IPS-18c (cell line): ENCODE data around the gene SSR2.

Experiments
- H3K4me3 ChIP-seq: 2 replicates; pipeline ENCODE4 v1.7.0; 2013; ENCODE audit warnings: low read depth, mild to moderate bottlenecking, low read length, moderate library complexity; ENCODE audit not compliant: insufficient read depth
- H3K9me3 ChIP-seq: one replicate; pipeline ENCODE4 v1.6.1; 2013; ENCODE audit warnings: mild to moderate bottlenecking, low read length, moderate library complexity; ENCODE audit not compliant: control insufficient read depth, insufficient read depth

The SSR2 gene

GRCh38 chr1:155968670-155969069, 52.1 kb downstream of the SSR2 start:
- no peaks in the 10 kb centered on the region for H3K9me3 ChIP-seq
- no peak overlapping the region for H3K4me3 ChIP-seq

GRCh38 chr1:155968051-155968400, 52.7 kb downstream of the SSR2 start:
- Histone ChIP-seq H3K4me3 (no peak overlapping the region), H3K9me3 (peaks cover 1% of the 10 kb centered on the region)

- H3K4me3 ChIP-seq: no peak overlapping the region
- H3K9me3 ChIP-seq: peaks cover 2% of the 10 kb centered on the region
These were observed 53.3 kb downstream of the SSR2 start for GRCh38 chr1:155967341-155968050.

- no peak overlapping the region for H3K4me3 ChIP-seq
- peaks cover 2% of the 10 kb centered on the region for H3K9me3 ChIP-seq
These were observed 54.0 kb downstream of the SSR2 start for GRCh38 chr1:155966750-155967149.

GRCh38 chr1:155966135-155966534, 54.6 kb downstream of the SSR2 start:
- Histone ChIP-seq H3K4me3 (no peak overlapping the region), H3K9me3 (peaks cover 2% of the 10 kb centered on the region)

- peaks cover 2% of the 10 kb centered on the region for H3K9me3 ChIP-seq
- H3K4me3 ChIP-seq: no peak overlapping the region
These were observed 56.6 kb downstream of the SSR2 start for GRCh38 chr1:155964193-155964592.

- Histone ChIP-seq H3K4me3 (no peak overlapping the region), H3K9me3 (peaks cover 2% of the 10 kb centered on the region)
These were observed 58.0 kb downstream of the SSR2 start for GRCh38 chr1:155962599-155963211.

GRCh38 chr1:155961937-155962336, 58.8 kb downstream of the SSR2 start:
- peaks cover 2% of the 10 kb centered on the region for H3K9me3 ChIP-seq
- H3K4me3 ChIP-seq: no peak overlapping the region

- H3K9me3 ChIP-seq: peaks cover 2% of the 10 kb centered on the region
- H3K4me3 ChIP-seq: no peak overlapping the region
These were observed 60.5 kb downstream of the SSR2 start for GRCh38 chr1:155960081-155960745.
